KBM-7 (cell line): ENCODE measurements around the gene SLC22A23.

ENCODE experiments used
- DNase-seq: peaks from one replicate; pipeline ENCODE4 v3.0.0-alpha.2; 2015
- in situ Hi-C: fragments of 300-500 bp; cut with MboI; formaldehyde crosslinking; loops from 2 replicates; pipeline ENCODE4 v1.14.3; 2020; ENCODE audit warnings: low sequenced_read_pairs, low pct_unique_long_range_greater_than_20kb, mixed read lengths

SLC22A23 gene

GRCh38 chr6:3235486-3235885 is 221.4 kb downstream of the SLC22A23 start:
- no peak for DNase-seq
- in situ Hi-C loops, result no loop called here

DNA sequence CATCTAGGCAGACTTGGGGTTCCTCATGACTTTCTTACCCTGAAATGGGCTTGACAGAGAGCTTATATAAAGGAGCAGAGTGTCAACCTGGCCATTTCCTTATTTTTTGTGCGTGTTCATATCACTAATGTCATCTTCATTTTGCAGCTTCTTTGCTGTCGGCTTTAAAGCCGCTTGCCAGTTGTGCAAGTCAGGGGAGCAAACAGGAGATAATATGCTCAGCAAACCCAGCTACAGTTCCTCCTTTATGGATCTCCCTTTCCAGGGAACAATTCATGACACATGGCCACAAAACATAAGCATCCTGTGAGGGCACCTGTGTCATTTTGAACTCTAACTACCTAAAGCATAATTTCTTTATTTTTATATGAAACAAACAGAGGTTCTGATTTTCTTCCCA is 222.9 kb downstream of the SLC22A23 start:
- in situ Hi-C loops, result no loop called here
- no peak for DNase-seq

DNA sequence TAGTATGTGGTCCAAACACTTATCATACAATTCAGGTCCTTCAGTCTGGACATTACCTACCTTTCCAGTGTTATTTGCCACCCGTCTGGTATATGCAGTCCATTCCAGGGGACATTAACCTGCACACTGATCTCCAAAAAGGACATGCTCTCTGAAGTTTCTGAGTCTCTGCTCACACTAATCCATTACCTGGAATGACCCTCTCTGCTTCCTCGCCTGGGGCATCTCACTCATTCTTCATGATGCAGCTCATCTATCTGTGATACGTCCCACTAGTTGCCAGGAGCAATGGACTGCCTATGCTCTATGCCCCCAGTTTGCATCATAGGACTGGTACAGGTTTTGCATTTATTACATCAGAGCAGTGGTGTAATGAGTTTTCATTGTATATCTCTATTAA is 223.5 kb downstream of the SLC22A23 start:
- in situ Hi-C loops, result no loop called here
- no peak for DNase-seq

- in situ Hi-C loops, result no loop called here
Measured at GRCh38 chr6:3232017-3232945, 224.6 kb downstream of the SLC22A23 start.

GRCh38 chr6:3231247-3232016 is 225.4 kb downstream of the SLC22A23 start:
- no peak for DNase-seq
- in situ Hi-C loops, result no loop called here

More at GRCh38 chr6:3232017-3232945, 224.6 kb downstream of the SLC22A23 start:
- no peak for DNase-seq

DNA sequence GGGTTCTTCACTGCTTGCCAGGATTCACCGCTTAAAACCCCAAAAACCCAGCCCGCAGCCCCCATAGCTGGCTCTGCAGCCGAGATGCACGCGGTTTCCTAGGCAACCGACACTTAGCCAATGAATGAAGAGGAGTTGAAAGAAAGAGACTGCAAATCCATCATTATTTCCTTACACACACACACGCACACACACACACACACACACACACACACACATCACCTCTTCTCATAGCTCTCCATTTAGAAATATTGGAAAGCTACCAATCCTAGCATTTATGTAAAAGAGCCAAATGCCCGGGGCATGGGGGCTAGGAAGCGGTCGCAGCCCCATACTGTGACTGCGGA is 226.0 kb downstream of the SLC22A23 start:
- in situ Hi-C loops, result no loop called here
- no peak for DNase-seq

GRCh38 chr6:3230256-3230882 is 226.5 kb downstream of the SLC22A23 start:
- in situ Hi-C loops, result no loop called here

GRCh38 chr6:3229566-3230178 is 227.2 kb downstream of the SLC22A23 start:
- no peak for DNase-seq

More at GRCh38 chr6:3230256-3230882, 226.5 kb downstream of the SLC22A23 start:
- no peak for DNase-seq

GRCh38 chr6:3228771-3229565 is 227.9 kb downstream of the SLC22A23 start:
- in situ Hi-C loops, result no loop called here
- no peak for DNase-seq

More at GRCh38 chr6:3229566-3230178, 227.2 kb downstream of the SLC22A23 start:
- in situ Hi-C loops, result no loop called here

DNA sequence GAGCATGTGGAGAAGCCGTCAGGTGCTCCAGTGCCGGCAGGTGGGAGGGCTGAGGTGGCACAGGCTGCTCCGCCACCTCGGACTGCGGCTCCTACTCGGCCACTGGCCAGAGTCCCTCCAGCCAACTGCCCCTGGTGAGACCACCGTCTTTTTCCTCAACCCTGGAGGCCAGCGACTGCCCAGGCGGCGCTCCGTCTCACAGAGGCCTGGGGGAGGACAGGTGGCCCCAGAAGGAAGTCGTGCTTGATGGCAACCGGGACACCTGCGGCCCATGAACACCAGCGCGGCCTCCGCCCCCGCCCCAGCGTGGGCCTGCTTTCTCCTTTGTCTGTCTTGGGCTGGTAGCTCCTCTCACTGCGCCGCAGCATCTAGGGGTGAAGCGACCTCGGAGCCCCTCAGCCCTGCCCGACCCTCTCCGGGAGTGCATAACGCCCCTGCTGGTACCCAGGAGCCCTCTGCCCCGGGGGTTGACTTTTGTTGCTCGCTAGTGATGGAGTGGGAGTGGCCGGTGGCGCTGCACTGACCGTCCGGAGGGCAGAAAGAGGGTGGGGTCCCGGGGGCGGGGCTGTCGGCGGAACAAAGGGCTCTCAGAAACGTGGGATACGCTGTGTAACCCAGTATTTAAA is 228.7 kb downstream of the SLC22A23 start:
- in situ Hi-C loops, result no loop called here
- no peak for DNase-seq

DNA sequence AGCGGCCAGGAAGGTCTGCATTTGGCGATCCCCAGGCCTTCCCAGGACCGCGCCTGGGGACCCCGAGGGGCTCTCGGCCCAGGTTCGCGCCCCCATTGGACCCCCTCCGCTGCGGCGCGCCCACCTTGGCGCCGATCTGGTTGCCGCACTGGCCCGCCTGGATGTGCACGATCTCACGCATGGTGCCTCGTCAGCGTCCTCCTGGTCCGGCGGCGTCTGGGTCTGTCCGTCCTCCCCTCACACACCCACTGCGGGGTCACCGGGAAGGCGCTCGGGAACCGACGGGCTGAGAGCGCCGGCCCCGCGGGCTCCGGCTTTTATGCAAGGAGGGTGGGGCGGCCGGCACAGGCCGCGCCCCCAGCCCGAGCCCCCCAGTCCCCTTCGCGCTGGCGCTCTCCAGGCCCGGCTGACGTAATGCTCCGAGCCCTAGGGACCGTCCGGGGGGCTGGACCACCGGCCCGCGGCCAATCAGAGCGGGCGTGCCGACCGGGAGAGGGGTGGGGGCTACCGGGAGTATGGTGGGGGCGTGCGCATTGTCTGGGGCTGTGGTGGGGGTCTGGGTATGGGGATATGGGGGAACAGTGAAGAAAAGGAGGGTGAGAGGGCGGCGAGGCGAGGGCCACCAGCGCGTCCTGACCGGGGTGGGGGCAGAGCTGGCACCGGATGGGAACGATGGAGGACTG is 229.3 kb downstream of the SLC22A23 start, which contains the start of gene TUBB2B:
TUBB2B (minus strand) TSS at position 291 of the 683 bp plus-strand sequence; CDS start at position 181, 110 bp downstream.
- DNase-seq, result no peak
- in situ Hi-C loops, result no loop called here

DNA sequence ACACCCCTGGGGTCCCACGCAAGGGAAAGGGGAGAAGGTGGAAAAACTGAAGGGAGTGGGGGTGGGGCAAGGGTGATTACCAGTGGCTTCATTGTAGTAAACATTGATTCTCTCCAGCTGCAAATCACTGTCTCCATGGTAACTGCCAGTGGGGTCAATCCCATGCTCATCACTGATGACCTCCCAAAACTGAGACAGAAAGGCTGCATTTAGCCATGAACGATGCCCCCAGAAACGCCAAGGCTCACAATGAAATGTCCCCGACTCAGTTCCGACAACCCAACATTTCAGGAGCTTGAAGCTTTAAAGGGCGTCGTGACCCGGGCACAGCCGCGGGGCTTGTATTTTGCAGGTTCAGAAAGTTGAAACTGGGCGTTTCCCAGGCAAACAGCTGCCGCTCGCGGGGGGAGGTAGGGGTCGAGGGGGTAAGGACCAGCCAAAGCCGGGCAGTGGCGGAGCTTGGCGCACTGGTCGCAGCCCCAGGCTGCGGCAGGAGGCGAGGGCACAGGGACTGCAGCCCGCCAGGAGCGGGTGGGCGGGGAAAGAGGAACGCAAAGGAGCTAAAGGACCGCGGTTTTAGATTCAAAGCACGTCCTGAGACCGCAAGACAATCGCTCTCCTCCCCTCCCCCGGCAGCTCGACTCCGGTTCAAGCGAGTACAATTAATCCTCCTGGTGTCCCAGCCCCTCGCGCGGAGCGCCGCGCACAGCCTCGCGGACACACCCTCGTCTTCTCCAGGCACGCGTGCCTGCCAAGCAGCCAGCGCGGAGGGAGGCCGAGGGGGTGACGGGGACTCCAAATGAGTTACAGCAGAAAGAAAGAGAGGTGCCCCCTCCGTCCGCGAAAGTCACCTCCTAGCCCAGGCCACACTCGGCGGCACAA is 230.1 kb downstream of the SLC22A23 start:
- in situ Hi-C loops, result no loop called here
- peak; percentile 56 for DNase-seq

GRCh38 chr6:3226042-3226441 is 230.8 kb downstream of the SLC22A23 start:
- in situ Hi-C loops, result no loop called here
- no peak for DNase-seq

GRCh38 chr6:3222506-3223038 is 234.3 kb downstream of the SLC22A23 start:
- DNase-seq, result no peak
- in situ Hi-C loops, result no loop called here

DNA sequence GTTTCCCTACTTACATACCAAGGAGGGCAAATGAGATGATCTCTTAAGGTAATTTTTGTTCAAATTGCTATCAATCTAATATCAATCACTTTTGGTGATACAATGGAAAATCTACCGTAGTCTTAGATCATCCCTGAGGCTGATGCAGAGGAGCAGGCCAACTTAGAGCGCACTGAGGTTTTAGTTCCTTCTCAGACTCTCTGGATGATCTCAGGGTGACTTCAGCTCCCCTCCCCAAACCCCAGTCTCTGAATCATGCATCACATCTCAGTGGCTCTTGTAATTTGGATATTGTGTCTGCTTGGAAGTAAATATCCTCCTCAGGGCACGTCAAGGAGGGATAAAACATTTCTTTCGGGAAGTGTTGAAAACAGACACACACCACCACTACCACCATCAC is 235.3 kb downstream of the SLC22A23 start:
- in situ Hi-C loops, result no loop called here
- no peak for DNase-seq

DNA sequence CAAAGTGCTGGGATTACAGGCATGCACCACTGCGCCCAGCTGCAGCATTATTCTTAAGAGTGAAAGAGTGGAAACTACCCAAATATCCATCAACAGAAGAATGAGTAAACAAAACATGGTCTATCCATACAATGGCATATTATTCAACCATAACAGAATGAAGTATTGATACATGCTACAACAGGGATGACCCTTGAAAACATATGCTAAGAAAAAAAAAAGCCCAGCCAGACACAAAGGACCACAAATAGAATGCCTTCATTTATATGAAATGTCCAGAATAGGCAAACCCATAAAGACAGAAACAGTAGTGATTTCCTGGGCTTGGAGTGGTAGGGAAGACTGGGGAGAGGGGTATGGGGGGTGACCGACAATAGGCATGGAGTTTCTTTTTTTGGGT is 236.5 kb downstream of the SLC22A23 start:
- in situ Hi-C loops, result no loop called here
- DNase-seq, result no peak
